ENCODE results near the gene PGM2. TPM values are rescaled to one million over a fixed set of nuclear protein-coding genes. Genes with fewer than 3 reads are reported as not detected.
"Not testable (repeated sequence)": the region's sequence is repeated elsewhere in the genome, so short reads cannot be mapped to it uniquely, and the experiment has no call there.

PGM2 gene
- total RNA-seq, 2 experiments from 2014 or later = 67.4 to 108 TPM

DNA sequence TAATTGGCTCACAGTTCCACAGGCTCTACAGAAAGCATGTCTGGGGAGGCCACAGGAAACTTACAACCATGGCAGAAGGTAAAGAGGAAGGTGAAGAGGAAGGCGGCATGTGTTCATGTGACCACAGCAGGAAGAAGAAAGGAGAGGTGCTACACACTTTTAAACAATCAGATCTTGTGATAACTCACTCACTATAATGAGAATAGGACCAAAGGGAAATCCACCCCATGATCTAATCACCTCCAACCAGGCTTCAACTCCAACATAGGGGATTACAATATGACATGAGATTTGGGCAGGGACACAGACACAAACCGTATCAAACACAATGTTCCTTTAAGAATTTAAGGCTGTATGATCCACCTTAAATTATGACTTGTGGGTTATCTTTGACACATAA, 10.5 kb upstream of the PGM2 start:
- Histone ChIP-seq H3K9me2 (ENCODE audit: insufficient read depth, low read length) (no peaks in the 10 kb centered on the region), H2AFZ (ENCODE audit: low read length) (peak overlapping the region; percentile 59; the same call in 1 of the 2 replicates), H3K79me2 (ENCODE audit: insufficient read depth, low read depth, low read length) (no peaks in the 10 kb centered on the region), H3K4me2 (ENCODE audit: low read length) (no peak overlapping the region), H3K4me3 (ENCODE audit: low read depth, low read length, poor library complexity, severe bottlenecking) (no peak overlapping the region), H3K36me3 (ENCODE audit: insufficient read depth, low read length) (no peaks in the 10 kb centered on the region), H3K9me3 (ENCODE audit: low read length) (no peaks in the 10 kb centered on the region), H3K4me1 (ENCODE audit: insufficient read depth, low read length, poor library complexity, severe bottlenecking) (peaks cover 6% of the 10 kb centered on the region), H3K27ac (ENCODE audit: low read depth, low read length, poor library complexity, severe bottlenecking) (no peak overlapping the region), H4K20me1 (ENCODE audit: insufficient read depth, low read length) (no peaks in the 10 kb centered on the region)
- intact Hi-C loops (cut with micrococcal nuclease; ENCODE audit: unreplicated experiment) = no loop called here
- no peak for DNase-seq (ENCODE audit: low spot score)
- CTCF ChIA-PET (ENCODE audit: unreplicated experiment) = no interaction called here
- no TSS peak for BruUV-seq (replicated peaks)
- POLR2A ChIA-PET = interaction anchor here (1.1 kb wide), 1 partner anchor 16 kb away, joined by 3 read pairs; no protein-coding TSS in a partner anchor
- TF ChIP-seq EZH2phosphoT487 (IDR thresholded peaks at IDR 0.05; ENCODE audit: borderline replicate concordance, low read depth, low read length) (no peak), CTCF (conservative IDR thresholded peaks at IDR 0.05; ENCODE audit: low read length) (no peak)

- TF ChIP-seq EZH2phosphoT487 (IDR thresholded peaks at IDR 0.05; ENCODE audit: borderline replicate concordance, low read depth, low read length) (no peak), CTCF (conservative IDR thresholded peaks at IDR 0.05; ENCODE audit: low read length) (no peak)
- POLR2A ChIA-PET = interaction anchor here (1.1 kb wide), 1 partner anchor 16 kb away, joined by 3 read pairs; no protein-coding TSS in a partner anchor
- Histone ChIP-seq H3K4me2 (ENCODE audit: low read length) (no peak overlapping the region), H3K9me3 (ENCODE audit: low read length) (no peaks in the 10 kb centered on the region), H4K20me1 (ENCODE audit: insufficient read depth, low read length) (no peaks in the 10 kb centered on the region), H3K4me3 (ENCODE audit: low read depth, low read length, poor library complexity, severe bottlenecking) (no peak overlapping the region), H3K79me2 (ENCODE audit: insufficient read depth, low read depth, low read length) (no peaks in the 10 kb centered on the region), H3K27ac (ENCODE audit: low read depth, low read length, poor library complexity, severe bottlenecking) (no peak overlapping the region), H3K36me3 (ENCODE audit: insufficient read depth, low read length) (no peaks in the 10 kb centered on the region), H3K4me1 (ENCODE audit: insufficient read depth, low read length, poor library complexity, severe bottlenecking) (peaks cover 6% of the 10 kb centered on the region), H3K9me2 (ENCODE audit: insufficient read depth, low read length) (no peaks in the 10 kb centered on the region), H2AFZ (ENCODE audit: low read length) (no peak overlapping the region)
- no TSS peak for BruUV-seq (replicated peaks)
- intact Hi-C loops (cut with micrococcal nuclease; ENCODE audit: unreplicated experiment) = no loop called here
- DNase-seq (ENCODE audit: low spot score) = no peak
- CTCF ChIA-PET (ENCODE audit: unreplicated experiment) = no interaction called here
Measured at GRCh38 chr4:37816719-37817118, 9.8 kb upstream of the PGM2 start.

DNA sequence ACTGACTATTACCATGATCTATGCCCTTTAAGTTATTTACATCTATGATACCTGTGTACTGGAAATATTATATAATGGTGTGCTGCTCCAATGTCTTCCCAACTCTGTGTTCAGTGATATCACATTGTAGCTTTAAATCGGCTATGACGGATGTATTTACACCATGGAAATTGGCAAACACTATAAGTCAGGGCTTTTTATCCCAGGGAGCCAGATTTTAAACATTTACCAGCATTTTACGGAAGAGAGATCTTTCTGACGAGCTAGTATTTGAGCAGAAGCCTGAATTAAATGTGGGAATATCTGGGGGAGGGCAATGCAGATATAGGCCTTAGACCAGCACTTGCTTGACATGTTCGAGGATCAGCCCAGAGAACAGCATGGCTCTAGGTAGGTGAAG, 7.7 kb upstream of the PGM2 start:
- H4K20me1 ChIP-seq (ENCODE audit: insufficient read depth, low read length) = no peaks in the 10 kb centered on the region
- H3K79me2 ChIP-seq (ENCODE audit: insufficient read depth, low read depth, low read length) = no peaks in the 10 kb centered on the region
- no peak overlapping the region for H3K4me2 ChIP-seq (ENCODE audit: low read length)
- TF ChIP-seq EZH2phosphoT487 (IDR thresholded peaks at IDR 0.05; ENCODE audit: borderline replicate concordance, low read depth, low read length) (no peak), CTCF (conservative IDR thresholded peaks at IDR 0.05; ENCODE audit: low read length) (no peak)
- no peaks in the 10 kb centered on the region for H3K9me3 ChIP-seq (ENCODE audit: low read length)
- no peak overlapping the region for H3K27ac ChIP-seq (ENCODE audit: low read depth, low read length, poor library complexity, severe bottlenecking)
- no peak overlapping the region for H2AFZ ChIP-seq (ENCODE audit: low read length)
- H3K36me3 ChIP-seq (ENCODE audit: insufficient read depth, low read length) = no peaks in the 10 kb centered on the region
- no peak overlapping the region for H3K4me3 ChIP-seq (ENCODE audit: low read depth, low read length, poor library complexity, severe bottlenecking)
- H3K9me2 ChIP-seq (ENCODE audit: insufficient read depth, low read length) = no peaks in the 10 kb centered on the region
- ChIA-PET CTCF (ENCODE audit: unreplicated experiment) (no interaction called here), POLR2A (interaction anchor here (0.6 to 0.7 kb wide), 3 partner anchors 8 to 210 kb away, joined by 3 to 6 read pairs (median 3); no protein-coding TSS in a partner anchor)
- no peak for DNase-seq (ENCODE audit: low spot score)
- H3K4me1 ChIP-seq (ENCODE audit: insufficient read depth, low read length, poor library complexity, severe bottlenecking) = peaks cover 6% of the 10 kb centered on the region
- intact Hi-C loops (cut with micrococcal nuclease; ENCODE audit: unreplicated experiment) = no loop called here
- BruUV-seq (replicated peaks) = no TSS peak

- H3K4me1 ChIP-seq (ENCODE audit: insufficient read depth, low read length, poor library complexity, severe bottlenecking) = peaks cover 13% of the 10 kb centered on the region
- BruUV-seq (replicated peaks); intact Hi-C loops (cut with micrococcal nuclease; ENCODE audit: unreplicated experiment); DNase-seq (ENCODE audit: low spot score); CTCF ChIA-PET (ENCODE audit: unreplicated experiment); H3K36me3 ChIP-seq (ENCODE audit: insufficient read depth, low read length); H2AFZ ChIP-seq (ENCODE audit: low read length); H3K79me2 ChIP-seq (ENCODE audit: insufficient read depth, low read depth, low read length); H3K9me3 ChIP-seq (ENCODE audit: low read length); H3K9me2 ChIP-seq (ENCODE audit: insufficient read depth, low read length); H3K4me3 ChIP-seq (ENCODE audit: low read depth, low read length, poor library complexity, severe bottlenecking); H3K27ac ChIP-seq (ENCODE audit: low read depth, low read length, poor library complexity, severe bottlenecking); H3K4me2 ChIP-seq (ENCODE audit: low read length); POLR2A ChIA-PET; H4K20me1 ChIP-seq (ENCODE audit: insufficient read depth, low read length): not testable (repeated sequence)
Measured at GRCh38 chr4:37820458-37820857, 6.0 kb upstream of the PGM2 start.

Measured in OCI-LY7 (cell line).